ENCODE results near the gene CHST11. TPM values are rescaled to one million over a fixed set of nuclear protein-coding genes. Genes with fewer than 3 reads are reported as not detected.

CHST11 gene
- polyA plus RNA-seq, 5 donors, result 8.6 to 17.1 (median 14.4) TPM

DNA sequence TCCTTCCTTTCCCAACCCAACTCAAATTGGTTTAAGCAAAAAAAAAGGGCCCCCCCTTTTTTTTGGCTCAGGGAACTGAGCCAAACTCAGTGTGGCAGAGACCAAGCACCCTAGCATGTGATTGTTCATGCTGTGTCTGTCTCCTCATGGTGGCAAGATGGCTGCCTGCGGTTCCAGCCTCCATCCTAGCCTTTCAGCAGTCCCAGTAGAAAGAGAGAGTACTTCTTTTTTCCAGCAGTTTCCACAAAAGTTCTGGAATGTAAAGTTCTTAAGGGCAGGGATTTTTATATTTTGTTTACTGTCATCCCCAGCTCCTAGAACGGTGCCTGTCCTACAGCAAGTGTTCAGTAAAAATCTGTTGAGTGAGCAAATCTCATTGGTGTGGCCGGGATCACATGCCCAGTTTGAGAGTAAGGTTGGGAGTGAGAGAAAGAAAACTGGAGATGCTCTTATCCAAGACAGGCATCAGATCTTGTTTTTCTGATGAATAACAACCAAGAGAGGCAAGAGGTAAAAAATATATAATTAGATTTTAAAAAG is 22.4 kb downstream of the CHST11 start:
- DNase-seq, result no peak

DNA sequence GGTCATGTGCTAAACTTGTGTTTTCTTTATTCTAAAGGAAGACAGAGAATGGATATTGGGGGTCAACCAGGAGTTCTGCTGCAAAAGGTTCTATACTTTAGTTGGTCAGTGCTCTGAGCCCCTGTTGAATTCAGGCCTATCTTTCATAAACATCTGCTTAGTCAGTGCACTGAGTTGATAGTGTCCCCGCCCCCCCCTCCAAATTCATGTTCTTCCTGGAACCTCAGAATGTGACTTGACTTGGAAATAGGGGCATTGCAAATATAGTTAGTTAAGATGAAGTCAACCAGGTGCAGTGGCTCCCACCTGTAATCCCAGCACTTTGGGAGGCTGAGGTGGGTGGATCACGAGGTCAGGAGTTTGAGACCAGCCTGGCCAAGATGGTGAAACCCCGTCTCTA is 23.3 kb downstream of the CHST11 start:
- no peak for DNase-seq

GRCh38 chr12:104480826-104481440 is 24.2 kb downstream of the CHST11 start:
- no peak for DNase-seq

GRCh38 chr12:104482113-104482512 is 25.4 kb downstream of the CHST11 start:
- DNase-seq, result no peak

GRCh38 chr12:104482748-104483147 is 26.0 kb downstream of the CHST11 start:
- DNase-seq, result no peak

GRCh38 chr12:104484079-104484478 is 27.3 kb downstream of the CHST11 start:
- DNase-seq, result no peak

DNA sequence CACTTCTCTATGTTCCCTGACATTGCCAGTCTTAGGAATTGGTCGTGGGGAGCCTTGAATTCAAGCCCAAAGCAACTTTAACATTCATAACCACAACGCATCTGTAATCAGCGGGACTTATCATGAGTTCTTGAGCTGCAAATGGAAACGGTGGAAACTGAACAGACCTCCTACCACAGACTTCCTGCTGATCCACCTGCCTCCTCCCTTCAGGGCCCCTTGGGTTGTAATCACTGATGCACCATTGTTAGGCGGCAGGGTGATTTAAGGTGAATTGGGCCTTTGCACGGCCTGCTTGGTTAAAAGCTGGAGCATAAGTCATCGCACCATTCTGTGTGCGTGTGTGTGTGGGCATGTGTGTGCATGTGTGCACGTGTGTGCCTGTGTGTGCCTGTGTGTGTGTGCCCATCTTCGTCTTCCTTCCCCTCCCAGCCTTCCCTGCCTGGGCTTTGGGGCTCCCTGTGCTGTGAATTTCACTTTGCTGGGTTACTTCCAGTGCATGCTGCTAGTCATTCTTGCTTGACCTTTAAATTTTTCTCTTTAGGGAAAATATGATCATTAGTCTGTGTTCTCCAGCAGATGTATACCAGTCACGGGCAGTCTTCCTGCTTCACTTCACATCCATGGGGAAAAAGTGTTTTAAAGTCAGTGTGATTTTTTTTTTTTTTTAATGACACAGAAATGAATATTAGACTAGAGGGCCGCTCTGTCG is 29.1 kb downstream of the CHST11 start:
- DNase-seq, result no peak

DNA sequence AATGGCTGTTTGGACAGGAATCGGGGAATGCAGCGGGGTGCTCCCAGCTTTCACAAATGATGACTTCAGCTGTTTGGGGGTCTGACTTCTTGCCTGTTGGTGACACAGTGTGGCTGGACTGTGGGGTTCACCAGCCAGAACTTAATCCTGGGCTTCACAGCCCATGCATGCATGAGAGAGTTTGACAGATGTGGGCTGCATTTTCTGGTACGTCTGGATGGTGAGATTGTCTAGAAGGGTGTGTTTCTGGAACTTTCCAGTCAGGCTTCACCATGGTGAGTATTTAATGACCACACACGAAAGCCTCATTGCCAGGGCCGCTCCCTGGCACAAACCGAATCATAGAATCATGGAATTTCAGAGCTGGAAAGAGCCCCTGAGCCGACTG is 29.6 kb downstream of the CHST11 start:
- no peak for DNase-seq

GRCh38 chr12:104486943-104487819 is 30.4 kb downstream of the CHST11 start:
- no peak for DNase-seq

- no peak for DNase-seq
Observed at GRCh38 chr12:104488374-104488773, 31.6 kb downstream of the CHST11 start.

GRCh38 chr12:104490186-104490585 is 33.4 kb downstream of the CHST11 start:
- DNase-seq, result no peak

GRCh38 chr12:104490850-104491249 is 34.1 kb downstream of the CHST11 start:
- DNase-seq, result no peak

DNA sequence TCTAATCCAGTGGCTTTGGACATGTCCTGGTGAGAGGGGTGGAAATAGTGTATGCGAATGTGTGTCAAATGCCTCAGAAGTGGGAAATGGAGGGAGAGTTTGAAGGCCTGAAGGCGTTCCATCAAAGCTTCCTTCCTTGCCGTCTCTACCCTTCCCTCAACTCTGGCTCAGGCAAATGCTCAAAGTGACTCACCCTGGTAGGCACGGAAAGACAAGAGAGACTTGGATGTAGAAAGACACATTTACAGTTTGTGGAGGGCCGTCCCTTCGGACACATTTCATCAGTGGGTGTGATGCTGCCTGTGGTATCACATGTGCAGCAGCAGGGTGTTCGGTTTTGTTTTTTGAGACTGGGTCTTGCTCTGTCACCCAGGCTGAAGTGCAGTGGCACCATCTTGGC is 36.7 kb downstream of the CHST11 start:
- no peak for DNase-seq

DNA sequence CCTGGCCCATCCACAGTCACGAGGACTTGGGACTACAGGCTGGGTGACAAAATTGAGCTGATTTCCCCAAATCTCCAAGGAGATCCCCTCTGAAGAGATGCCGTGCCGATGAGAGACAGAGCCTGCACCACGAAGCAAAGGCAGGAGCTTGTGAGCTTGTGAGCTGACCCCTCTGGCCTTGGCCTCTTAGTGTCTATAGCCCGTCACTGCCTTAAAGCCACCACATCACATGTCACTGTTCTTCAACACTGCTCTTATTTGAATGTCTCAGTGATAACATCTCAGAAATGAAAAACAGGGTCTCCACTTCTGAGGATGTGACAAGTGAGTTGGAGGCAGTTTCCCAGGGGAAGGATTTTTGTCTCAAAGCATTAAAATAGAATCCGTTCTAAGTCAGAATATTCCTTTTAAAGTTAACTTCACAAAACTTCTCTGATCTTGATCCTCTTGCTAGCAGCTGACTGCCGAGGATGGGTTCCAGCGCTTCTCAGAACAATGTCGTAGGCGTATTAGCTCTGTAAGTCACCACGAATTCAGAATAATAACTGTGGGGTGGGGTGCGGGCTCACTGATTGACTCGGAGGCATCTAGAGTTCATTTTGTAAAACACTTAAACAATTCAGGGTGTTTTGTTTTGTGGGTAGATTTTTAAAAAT is 37.5 kb downstream of the CHST11 start:
- DNase-seq, result no peak

DNA sequence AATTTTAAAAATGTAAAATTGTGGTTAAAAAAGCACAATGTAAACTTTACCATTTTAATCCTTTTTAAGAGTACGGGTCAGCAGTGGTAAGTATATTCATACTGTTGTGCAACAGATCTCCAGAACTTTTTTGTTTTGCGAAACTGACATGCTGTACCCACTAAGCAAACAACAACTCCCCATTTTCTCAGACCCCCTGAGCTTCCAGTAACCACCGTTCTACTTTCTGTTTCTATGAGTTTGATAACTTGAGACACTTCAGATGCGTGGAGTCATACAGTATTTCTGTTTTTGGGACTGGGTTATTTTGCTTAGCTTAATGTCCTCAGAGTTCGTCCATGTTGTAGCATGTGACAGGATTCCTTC is 38.0 kb downstream of the CHST11 start:
- DNase-seq, result no peak

- DNase-seq, result no peak
Observed at GRCh38 chr12:104495786-104496185, 39.0 kb downstream of the CHST11 start.

DNA sequence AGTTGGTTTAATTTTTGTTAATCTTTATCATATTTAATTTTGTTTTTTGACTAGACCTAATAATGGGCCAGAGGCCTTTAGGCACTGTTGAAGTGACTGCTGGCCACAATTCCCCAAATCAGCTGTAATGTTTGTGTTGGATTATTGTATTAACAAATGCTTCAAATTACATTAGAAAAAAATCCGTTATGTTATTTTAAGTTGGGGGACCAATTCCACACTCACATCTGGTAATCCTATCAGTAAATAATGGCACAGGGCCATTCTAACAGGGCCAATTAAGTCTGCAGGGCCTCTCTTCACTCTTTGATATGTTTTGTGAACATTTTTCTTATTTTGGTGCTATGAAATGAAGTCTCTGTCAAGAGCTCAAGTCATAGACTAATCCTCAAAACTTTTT is 39.6 kb downstream of the CHST11 start:
- DNase-seq, result no peak

DNA sequence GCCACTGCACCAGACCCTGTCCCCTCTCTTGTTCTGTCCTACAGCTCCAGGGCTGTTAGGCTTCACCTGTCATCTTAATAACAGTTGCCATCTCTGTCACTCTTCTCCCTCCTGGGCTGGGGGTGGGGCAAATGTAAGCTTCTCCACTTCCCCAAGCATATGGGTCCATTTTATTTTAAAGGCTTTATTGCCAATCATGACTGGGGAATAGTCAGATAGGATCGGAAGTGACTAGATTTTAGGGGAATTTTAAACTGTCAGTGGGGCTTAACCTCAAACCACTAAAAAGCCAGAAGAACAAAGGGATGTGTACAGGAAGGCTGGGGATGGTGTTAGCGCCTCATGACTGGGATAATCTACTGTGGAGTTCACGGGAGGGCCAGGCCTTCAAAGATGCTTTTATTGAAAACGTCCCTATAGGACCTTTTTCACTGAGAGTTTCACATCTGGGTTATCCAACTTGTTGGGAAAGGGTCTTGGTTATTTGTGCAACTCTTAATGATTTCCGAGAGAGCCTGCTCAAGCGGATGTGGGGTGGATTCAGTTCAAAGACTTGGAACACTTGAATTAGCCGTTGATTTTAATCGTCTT is 41.6 kb downstream of the CHST11 start:
- no peak for DNase-seq

- no peak for DNase-seq
Observed at GRCh38 chr12:104499668-104500332, 43.1 kb downstream of the CHST11 start.

DNA sequence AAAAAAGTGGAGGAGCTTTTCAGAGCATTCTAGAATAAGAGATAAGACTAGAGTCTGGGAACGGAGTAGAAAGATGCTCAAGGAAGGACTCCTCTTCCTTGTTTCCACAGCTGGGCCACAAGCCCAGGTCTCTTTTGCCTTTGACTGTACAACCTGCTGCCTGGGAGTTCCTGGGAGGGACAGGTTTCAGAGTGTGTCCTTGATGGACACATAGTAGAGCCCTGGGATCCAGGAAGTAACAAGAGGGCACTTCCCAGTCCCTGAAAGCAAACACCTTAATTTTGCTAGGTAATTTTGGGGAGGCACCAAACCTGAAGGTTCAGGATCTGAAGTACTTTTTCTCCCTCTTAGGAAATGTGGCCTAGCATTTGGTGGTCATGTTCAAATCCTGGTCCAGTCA is 44.4 kb downstream of the CHST11 start:
- no peak for DNase-seq

- DNase-seq, result no peak
Observed at GRCh38 chr12:104501660-104502059, 44.9 kb downstream of the CHST11 start.

All from right lung (tissue), 5 donors.